ENCODE data around the gene GLA. TPM values are rescaled to one million over a fixed set of nuclear protein-coding genes. Genes with fewer than 3 reads are reported as not detected.

The GLA gene
- total RNA-seq, 3 donors from 2014 or later, result 17.7 to 26.9 (median 21.1) TPM

- no peaks in the 10 kb centered on the region for H3K4me1 ChIP-seq (ENCODE audit: low read depth)
- DNase-seq, result peak in 1 of 3 donors; percentile 16
- no peaks in the 10 kb centered on the region for H3K9me3 ChIP-seq
- H3K4me3 ChIP-seq, result no peak overlapping the region
- intact Hi-C loops (cut with DNase I, micrococcal nuclease), result no loop called here
- peak; percentile 47 for ATAC-seq
- no peaks in the 10 kb centered on the region for H3K36me3 ChIP-seq (ENCODE audit: low read depth)
- TF ChIP-seq, protein P1, sequence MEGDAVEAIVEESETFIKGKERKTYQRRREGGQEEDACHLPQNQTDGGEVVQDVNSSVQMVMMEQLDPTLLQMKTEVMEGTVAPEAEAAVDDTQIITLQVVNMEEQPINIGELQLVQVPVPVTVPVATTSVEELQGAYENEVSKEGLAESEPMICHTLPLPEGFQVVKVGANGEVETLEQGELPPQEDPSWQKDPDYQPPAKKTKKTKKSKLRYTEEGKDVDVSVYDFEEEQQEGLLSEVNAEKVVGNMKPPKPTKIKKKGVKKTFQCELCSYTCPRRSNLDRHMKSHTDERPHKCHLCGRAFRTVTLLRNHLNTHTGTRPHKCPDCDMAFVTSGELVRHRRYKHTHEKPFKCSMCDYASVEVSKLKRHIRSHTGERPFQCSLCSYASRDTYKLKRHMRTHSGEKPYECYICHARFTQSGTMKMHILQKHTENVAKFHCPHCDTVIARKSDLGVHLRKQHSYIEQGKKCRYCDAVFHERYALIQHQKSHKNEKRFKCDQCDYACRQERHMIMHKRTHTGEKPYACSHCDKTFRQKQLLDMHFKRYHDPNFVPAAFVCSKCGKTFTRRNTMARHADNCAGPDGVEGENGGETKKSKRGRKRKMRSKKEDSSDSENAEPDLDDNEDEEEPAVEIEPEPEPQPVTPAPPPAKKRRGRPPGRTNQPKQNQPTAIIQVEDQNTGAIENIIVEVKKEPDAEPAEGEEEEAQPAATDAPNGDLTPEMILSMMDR (IDR thresholded peaks at IDR 0.05), result no peak
These were observed 50.4 kb downstream of the GLA start for GRCh38 chrX:101357166-101357795.

DNA sequence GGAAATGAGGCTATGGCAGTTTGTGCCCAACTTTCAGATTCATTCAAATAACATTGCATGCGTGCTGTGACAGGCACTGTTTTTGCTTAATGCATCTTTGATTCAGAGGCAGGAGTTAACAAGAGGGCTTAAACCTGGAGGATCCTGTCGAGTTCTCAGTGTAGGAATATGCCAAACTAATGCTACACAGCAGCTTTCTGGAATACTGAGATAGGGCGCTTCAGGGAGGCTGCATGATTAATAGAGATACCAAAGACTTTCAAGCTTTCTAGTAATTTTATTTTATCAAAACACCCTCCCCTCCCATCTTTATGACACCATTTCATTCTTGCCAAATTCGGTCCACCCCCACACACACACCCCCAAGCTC is 58.5 kb downstream of the GLA start:
- ATAC-seq, result no peak
- intact Hi-C loops (cut with DNase I, micrococcal nuclease), result no loop called here

GRCh38 chrX:101348452-101349192 is 59.1 kb downstream of the GLA start, which contains the start of gene TIMM8A:
TIMM8A (minus strand) TSS chrX:101348742; CDS start chrX:101348664, 78 bp downstream.
- H3K36me3 ChIP-seq (ENCODE audit: low read depth), result no peaks in the 10 kb centered on the region
- intact Hi-C loops (cut with DNase I, micrococcal nuclease), result no loop called here
- H3K9me3 ChIP-seq, result no peaks in the 10 kb centered on the region
- ATAC-seq, result peak; percentile 99
- TF ChIP-seq, protein P1 (IDR thresholded peaks at IDR 0.05), result no peak
- peak; percentile 83 to 89 (median 86) for DNase-seq
- peak within 1 kb of the TSS; percentile 40 for H3K4me3 ChIP-seq
- H3K4me1 ChIP-seq (ENCODE audit: low read depth), result no peaks in the 10 kb centered on the region

More for the DNA sequence above, 58.5 kb downstream of the GLA start:
- no peak for DNase-seq
- no peaks in the 10 kb centered on the region for H3K4me1 ChIP-seq (ENCODE audit: low read depth)
- TF ChIP-seq, protein P1 (IDR thresholded peaks at IDR 0.05), result no peak
- H3K9me3 ChIP-seq, result no peaks in the 10 kb centered on the region
- no peaks in the 10 kb centered on the region for H3K36me3 ChIP-seq (ENCODE audit: low read depth)
- H3K4me3 ChIP-seq, result no peak overlapping the region

- TF ChIP-seq, protein P1 (IDR thresholded peaks at IDR 0.05), result no peak
- H3K4me1 ChIP-seq (ENCODE audit: low read depth), result no peaks in the 10 kb centered on the region
- ATAC-seq (peak; percentile 24), DNase-seq (peak in 1 of 3 donors; percentile 9)
- no peaks in the 10 kb centered on the region for H3K36me3 ChIP-seq (ENCODE audit: low read depth)
- intact Hi-C loops (cut with DNase I, micrococcal nuclease), result no loop called here
- peak overlapping the region; percentile 40 for H3K4me3 ChIP-seq
- H3K9me3 ChIP-seq, result no peaks in the 10 kb centered on the region
These were observed 59.8 kb downstream of the GLA start for GRCh38 chrX:101347859-101348451.

Other genes starting within 250 kb of the GLA start
- gene DRP2, start 188.1 kb downstream of the GLA start, total RNA-seq, result 1 to 10 TPM in 1 of 3 donors, under 1 TPM in 2; 0.23 to 6.0 (median 0.70) TPM
- gene TAF7L, start 116.6 kb downstream of the GLA start, total RNA-seq, result under 1 TPM in 2 of 3 donors, not detected in 1; 0.29 to 0.41 TPM
- gene TIMM8A, start 59.2 kb downstream of the GLA start, total RNA-seq, result 10 to 100 TPM; 13.6 to 17.7 (median 13.9) TPM
- 1 to 10 TPM; 1.8 to 5.6 (median 5.0) TPM for gene BTK, start 21.7 kb downstream of the GLA start, total RNA-seq
- 100 to 1,000 TPM; 125 to 181 (median 167) TPM for gene RPL36A, start 16.9 kb downstream of the GLA start, total RNA-seq
- 10 to 100 TPM; 43.6 to 65.0 (median 60.7) TPM for gene HNRNPH2, start 297 bp upstream of the GLA start, total RNA-seq
- 10 to 100 TPM in 2 of 3 donors, 1 to 10 TPM in 1; 7.9 to 22.0 (median 15.7) TPM for gene ARMCX4, start 77.5 kb upstream of the GLA start, total RNA-seq
- gene ARMCX1, start 142.6 kb upstream of the GLA start, total RNA-seq, result 10 to 100 TPM in 1 of 3 donors, 1 to 10 TPM in 2; 4.6 to 44.0 (median 5.7) TPM
- 10 to 100 TPM; 16.2 to 23.2 (median 16.8) TPM for gene ARMCX6, start 210.1 kb upstream of the GLA start, total RNA-seq
- 10 to 100 TPM; 21.5 to 53.2 (median 28.9) TPM for gene ARMCX3, start 215.2 kb upstream of the GLA start, total RNA-seq

Measured in mucosa of descending colon (tissue), 3 donors.